Fibroblast of lung (primary cell): ENCODE results near the gene COG8. TPM values are rescaled to one million over a fixed set of nuclear protein-coding genes. Genes with fewer than 3 reads are reported as not detected.

Experiments
- DNase-seq, 2 donors: peaks; one replicate each; pipeline versions ENCODE4 v3.0.0 to v3.0.0-alpha.2; 2010; ENCODE audit warnings: low read depth in 2 of 2
- H2AFZ ChIP-seq: 2 replicates; pipeline ENCODE4 v1.5.1; 2012; ENCODE audit warnings: low read length, control low read depth, inconsistent platforms
- H3K27ac ChIP-seq: 2 replicates; pipeline ENCODE4 v1.5.1; 2011; ENCODE audit warnings: low read length, control low read depth; ENCODE audit not compliant: insufficient read depth
- H3K27me3 ChIP-seq: 2 replicates; pipeline ENCODE4 v1.5.1; 2011; ENCODE audit warnings: mild to moderate bottlenecking, low read length; ENCODE audit not compliant: control insufficient read depth, insufficient read depth
- H3K36me3 ChIP-seq: 2 replicates; pipeline ENCODE4 v1.5.1; 2011; ENCODE audit warnings: low read length; ENCODE audit not compliant: control insufficient read depth, insufficient read depth
- H3K4me1 ChIP-seq: 2 replicates; pipeline ENCODE4 v1.5.1; 2011; ENCODE audit warnings: low read length; ENCODE audit not compliant: control insufficient read depth, insufficient read depth; ENCODE audit errors: extremely low read depth
- H3K4me2 ChIP-seq: 2 replicates; pipeline ENCODE4 v1.5.1; 2011; ENCODE audit warnings: low read length, control low read depth; ENCODE audit not compliant: insufficient read depth; ENCODE audit errors: extremely low read depth
- H3K4me3 ChIP-seq, 4 experiments: fragments of 200-600 bp in 1 of 4; sonication (generic) in 1 of 4; replicated peaks in 1 of 4; 2 replicates each; pipeline ENCODE4 v1.5.1; 2011 to 2016; ENCODE audit warnings: low read length in 4 of 4, low read depth in 3 of 4, mild to moderate bottlenecking in 3 of 4, control low read depth in 2 of 4, inconsistent platforms in 1 of 4, mixed read lengths in 1 of 4; ENCODE audit not compliant: insufficient read depth in 1 of 4; ENCODE audit errors: control extremely low read depth in 1 of 4
- H3K79me2 ChIP-seq: 2 replicates; pipeline ENCODE4 v1.5.1; 2012; ENCODE audit warnings: mild to moderate bottlenecking, low read length, inconsistent platforms; ENCODE audit not compliant: control insufficient read depth, insufficient read depth
- H3K9ac ChIP-seq: 2 replicates; pipeline ENCODE4 v1.5.1; 2011; ENCODE audit warnings: mild to moderate bottlenecking, low read length, control low read depth; ENCODE audit not compliant: insufficient read depth
- H3K9me3 ChIP-seq: 2 replicates; pipeline ENCODE4 v1.5.1; 2012; ENCODE audit warnings: low read depth, low read length; ENCODE audit not compliant: control insufficient read depth, insufficient read depth
- H4K20me1 ChIP-seq: 2 replicates; pipeline ENCODE4 v1.5.1; 2011; ENCODE audit warnings: low read length; ENCODE audit not compliant: control insufficient read depth, insufficient read depth; ENCODE audit errors: extremely low read depth
- EZH2 ChIP-seq: IDR thresholded peaks from 2 replicates; pipeline ENCODE4 v1.5.1; 2012; ENCODE audit warnings: low read length, control low read depth, mild to moderate bottlenecking; ENCODE audit errors: missing control alignments
- polyA plus RNA-seq, 2 donors: library from polyadenylated mRNA; depleted of rRNA in 1 of 2; stranded (reverse) in 1 of 2; unstranded in 1 of 2; fragments of >200 nt; gene quantifications; 2 replicates each; pipeline ENCODE4 v1.2.1, GENCODE V29; 2011 to 2012; ENCODE audit warnings: missing spikeins in 1 of 2
- total RNA-seq: library from RNA; depleted of rRNA; stranded (reverse); fragments of >200 nt; gene quantifications from 2 replicates; pipeline ENCODE4 v1.2.1, GENCODE V29; 2014
- TF ChIP-seq, protein P1 (sequence below), 2 donors: IDR thresholded peaks in 1 of 2; conservative IDR thresholded peaks in 1 of 2; 1 replicate in 1 of 2; 2 replicates in 1 of 2; pipeline ENCODE4 v1.5.1; 2011 to 2012; ENCODE audit warnings: low read length in 2 of 2, control low read depth in 1 of 2, inconsistent platforms in 1 of 2, low read depth in 1 of 2, mild to moderate bottlenecking in 1 of 2

COG8 gene
- total and polyA plus RNA-seq, 2 donors (not counting 1 experiment from before 2014, with no cell fraction given): 20.0 to 29.2 TPM

DNA sequence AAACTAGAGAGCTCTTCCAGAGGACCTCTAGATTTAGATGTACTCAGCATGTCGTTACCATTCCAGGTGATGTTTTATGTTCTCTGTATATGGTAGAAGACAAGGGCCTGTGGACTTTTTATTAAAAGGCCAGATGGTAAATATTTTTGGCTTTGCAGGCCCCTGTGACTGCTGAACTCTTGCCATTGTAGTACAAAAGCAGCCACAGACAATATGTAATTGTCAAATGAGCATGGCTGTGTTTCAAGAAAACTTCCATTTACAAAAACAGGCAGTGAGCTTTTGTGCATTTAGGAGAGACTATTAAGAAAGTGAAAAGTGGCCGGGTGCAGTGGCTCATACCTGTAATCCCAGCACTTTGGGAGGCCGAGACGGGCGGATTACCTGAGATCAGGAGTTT lies 4.8 kb upstream of the COG8 start:
- TF ChIP-seq, protein P1, sequence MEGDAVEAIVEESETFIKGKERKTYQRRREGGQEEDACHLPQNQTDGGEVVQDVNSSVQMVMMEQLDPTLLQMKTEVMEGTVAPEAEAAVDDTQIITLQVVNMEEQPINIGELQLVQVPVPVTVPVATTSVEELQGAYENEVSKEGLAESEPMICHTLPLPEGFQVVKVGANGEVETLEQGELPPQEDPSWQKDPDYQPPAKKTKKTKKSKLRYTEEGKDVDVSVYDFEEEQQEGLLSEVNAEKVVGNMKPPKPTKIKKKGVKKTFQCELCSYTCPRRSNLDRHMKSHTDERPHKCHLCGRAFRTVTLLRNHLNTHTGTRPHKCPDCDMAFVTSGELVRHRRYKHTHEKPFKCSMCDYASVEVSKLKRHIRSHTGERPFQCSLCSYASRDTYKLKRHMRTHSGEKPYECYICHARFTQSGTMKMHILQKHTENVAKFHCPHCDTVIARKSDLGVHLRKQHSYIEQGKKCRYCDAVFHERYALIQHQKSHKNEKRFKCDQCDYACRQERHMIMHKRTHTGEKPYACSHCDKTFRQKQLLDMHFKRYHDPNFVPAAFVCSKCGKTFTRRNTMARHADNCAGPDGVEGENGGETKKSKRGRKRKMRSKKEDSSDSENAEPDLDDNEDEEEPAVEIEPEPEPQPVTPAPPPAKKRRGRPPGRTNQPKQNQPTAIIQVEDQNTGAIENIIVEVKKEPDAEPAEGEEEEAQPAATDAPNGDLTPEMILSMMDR (conservative IDR thresholded peaks at IDR 0.05 in 1 of 2, IDR thresholded peaks at IDR 0.05 in 1 of 2; ENCODE audit: low read depth in 1 of 2, low read length in 2 of 2): no peak
- TF ChIP-seq EZH2: no peak
- H3K9me3 ChIP-seq: no peaks in the 10 kb centered on the region
- no peak overlapping the region for H3K27ac ChIP-seq
- no peak for DNase-seq
- no peak overlapping the region for H3K4me3 ChIP-seq
- H3K27me3 ChIP-seq: no peaks in the 10 kb centered on the region
- no peak overlapping the region for H3K9ac ChIP-seq
- H3K4me1 ChIP-seq: peaks cover 4% of the 10 kb centered on the region
- H3K36me3 ChIP-seq: peaks cover 5% of the 10 kb centered on the region
- H3K4me2 ChIP-seq: no peak overlapping the region
- H2AFZ ChIP-seq: no peak overlapping the region
- no peaks in the 10 kb centered on the region for H4K20me1 ChIP-seq
- H3K79me2 ChIP-seq: peaks cover 24% of the 10 kb centered on the region

DNA sequence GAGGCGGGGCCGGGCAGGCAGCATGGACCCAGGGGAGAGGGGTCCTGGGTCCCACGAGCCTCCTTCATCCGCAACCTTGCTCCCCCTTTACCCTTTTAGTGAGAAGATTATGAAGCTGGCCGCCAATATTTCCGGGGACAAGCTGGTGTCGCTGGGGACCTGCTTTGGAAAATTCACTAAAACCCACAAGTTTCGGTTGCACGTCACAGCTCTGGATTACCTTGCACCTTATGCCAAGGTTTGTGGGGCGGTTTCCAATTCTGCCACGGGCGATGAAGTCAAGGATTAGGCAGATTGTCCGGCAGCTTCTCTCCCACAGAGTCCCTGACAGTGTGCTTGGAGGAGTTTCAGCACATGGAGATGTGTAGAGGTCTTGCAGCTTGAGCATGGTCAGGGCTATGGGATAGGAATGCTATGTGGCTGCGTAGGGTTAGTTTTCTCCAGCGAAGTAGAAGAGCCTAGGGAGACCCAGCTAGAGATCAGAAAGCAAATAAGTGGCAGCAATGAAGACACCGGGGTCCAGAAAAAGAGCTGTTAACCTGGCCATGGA lies 806 bp upstream of the COG8 start:
- peaks cover 6% of the 10 kb centered on the region for H3K4me1 ChIP-seq
- peaks cover 9% of the 10 kb centered on the region for H3K36me3 ChIP-seq
- H3K4me3 ChIP-seq: peak overlapping the region; percentile 40 to 88 (median 80)
- DNase-seq: peak in 1 of 2 donors; percentile 22
- no peak for TF ChIP-seq EZH2
- TF ChIP-seq, protein P1 (conservative IDR thresholded peaks at IDR 0.05 in 1 of 2, IDR thresholded peaks at IDR 0.05 in 1 of 2; ENCODE audit: low read depth in 1 of 2, low read length in 2 of 2): no peak
- no peaks in the 10 kb centered on the region for H3K27me3 ChIP-seq
- H3K9ac ChIP-seq: peak overlapping the region; percentile 77
- H3K79me2 ChIP-seq: peaks cover 39% of the 10 kb centered on the region
- peak overlapping the region; percentile 80 for H3K4me2 ChIP-seq
- peak overlapping the region; percentile 66 for H2AFZ ChIP-seq
- H3K9me3 ChIP-seq: no peaks in the 10 kb centered on the region
- H4K20me1 ChIP-seq: no peaks in the 10 kb centered on the region
- peak overlapping the region; percentile 80 for H3K27ac ChIP-seq

DNA sequence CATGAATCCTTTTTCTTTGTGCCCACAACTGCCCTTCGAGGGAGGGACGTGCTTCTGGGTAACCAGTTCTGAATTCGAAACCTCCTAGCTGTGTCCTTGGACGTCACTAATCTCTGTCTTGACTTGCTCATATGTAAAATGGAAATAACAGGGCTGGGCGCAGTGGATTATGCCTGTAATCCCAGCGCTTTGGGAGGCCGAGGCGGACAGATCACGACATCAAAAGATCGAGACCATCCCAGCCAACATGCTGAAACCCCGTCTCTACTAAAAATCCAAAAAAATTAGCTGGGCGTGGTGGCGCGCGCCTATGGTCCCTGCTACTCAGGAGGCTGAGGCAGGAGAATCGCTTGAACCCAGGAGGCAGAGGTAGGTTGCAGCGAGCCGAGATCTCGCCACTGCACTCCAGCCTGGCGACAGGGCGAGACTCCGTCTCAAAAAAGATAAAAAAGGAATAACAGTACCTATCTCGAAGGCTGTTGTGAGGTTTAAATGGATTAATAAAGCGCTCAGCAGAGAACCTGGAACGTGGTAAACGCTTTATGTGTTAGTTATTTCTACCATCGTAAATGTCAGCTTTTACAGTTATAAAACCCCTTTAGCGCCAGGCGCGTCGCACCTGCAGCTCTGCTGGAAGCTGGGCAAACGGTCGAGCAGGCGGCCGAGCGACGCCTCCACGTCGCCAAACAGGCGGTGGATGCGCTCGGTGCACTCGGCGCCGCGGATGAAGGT lies 641 bp downstream of the COG8 start:
- Histone ChIP-seq H3K4me1 (peaks cover 6% of the 10 kb centered on the region), H3K27me3 (no peaks in the 10 kb centered on the region), H2AFZ (peak overlapping the region; percentile 37), H3K27ac (peak overlapping the region; percentile 80), H3K36me3 (peaks cover 18% of the 10 kb centered on the region), H3K9me3 (no peaks in the 10 kb centered on the region), H4K20me1 (no peaks in the 10 kb centered on the region), H3K4me3 (peak overlapping the region; percentile 40 to 88 (median 80)), H3K79me2 (peaks cover 39% of the 10 kb centered on the region), H3K9ac (peak overlapping the region; percentile 73), H3K4me2 (peak overlapping the region; percentile 96)
- TF ChIP-seq EZH2: no peak
- TF ChIP-seq, protein P1 (conservative IDR thresholded peaks at IDR 0.05 in 1 of 2, IDR thresholded peaks at IDR 0.05 in 1 of 2; ENCODE audit: low read depth in 1 of 2, low read length in 2 of 2): no peak
- no peak for DNase-seq
